GM21619 (cell line): Measurements from ENCODE around the gene GFPT1.

ENCODE experiments used
- ATAC-seq: cut with Tn5 transposase; IDR thresholded peaks from one replicate; pipeline ENCODE4 v1.9.1; 2021; ENCODE audit not compliant: unreplicated experiment

GFPT1 gene

DNA sequence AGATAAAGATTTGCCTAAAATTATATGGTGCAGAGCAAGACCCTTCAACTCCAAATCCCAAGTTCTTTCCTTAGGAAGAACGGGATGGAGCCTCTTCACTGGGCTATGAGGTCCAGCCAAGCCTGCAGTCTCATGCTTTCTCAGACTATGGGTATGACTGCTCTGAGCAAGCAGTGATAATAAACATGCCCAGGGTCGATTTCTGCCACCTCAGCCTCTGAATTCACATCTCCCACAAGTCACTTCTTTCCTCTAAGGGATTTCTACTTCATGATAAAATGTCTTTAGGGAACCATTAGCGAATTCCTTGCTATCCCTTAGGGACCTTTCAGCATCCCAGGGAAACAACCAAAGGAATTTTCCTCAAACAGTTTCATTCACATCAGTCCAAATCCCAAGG, 94.8 kb downstream of the GFPT1 start:
- ATAC-seq = no peak

DNA sequence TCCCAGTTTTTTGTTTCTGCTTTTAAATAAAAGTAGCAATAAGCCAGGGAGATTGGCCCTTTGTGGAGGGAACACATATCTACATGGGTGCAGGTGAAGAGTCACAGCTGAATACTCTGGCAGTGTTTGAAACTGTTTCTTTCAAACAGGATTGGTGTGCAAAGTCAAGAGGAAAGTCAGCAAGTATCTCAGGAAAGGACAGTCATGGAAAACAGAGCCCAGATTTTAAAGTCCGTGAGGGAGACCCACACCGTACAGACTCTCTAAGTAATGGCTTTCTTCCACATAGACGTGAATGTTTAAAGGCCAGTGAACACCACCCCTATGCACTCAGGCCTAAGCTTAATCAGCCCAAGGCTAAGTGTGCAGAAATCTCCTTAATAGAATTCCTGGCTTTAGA, 95.3 kb downstream of the GFPT1 start:
- no peak for ATAC-seq

DNA sequence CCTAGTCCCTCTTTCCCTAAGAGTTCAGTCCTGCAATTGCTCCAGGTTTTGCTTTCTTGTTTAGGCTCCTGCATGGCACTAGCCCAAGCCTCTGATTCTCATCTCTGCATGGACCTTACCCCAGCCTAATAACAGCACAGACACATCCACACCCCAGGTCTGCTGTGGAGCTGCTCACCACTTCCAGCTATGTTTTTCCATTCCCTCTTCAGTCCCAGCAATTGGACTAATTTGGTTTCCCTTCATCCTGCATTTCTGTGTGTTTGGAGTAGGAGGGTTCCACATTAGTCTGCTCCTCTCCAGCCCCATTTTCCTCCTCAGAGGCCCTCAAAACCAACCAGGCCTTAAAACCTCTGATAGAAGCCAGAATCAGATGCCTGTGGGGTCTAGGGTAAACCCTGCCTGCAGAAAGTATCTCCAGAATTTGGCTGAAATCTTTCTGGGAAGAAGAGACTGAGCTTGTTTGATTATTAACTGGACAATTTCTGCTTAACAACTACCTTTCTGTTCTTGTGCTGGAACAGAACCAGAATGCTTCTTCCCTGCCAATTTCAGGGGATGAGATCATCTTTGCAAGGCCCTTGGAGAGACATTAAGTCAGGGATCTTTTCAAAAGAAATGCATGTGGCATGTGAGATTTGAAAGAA, 95.9 kb downstream of the GFPT1 start:
- ATAC-seq = no peak

DNA sequence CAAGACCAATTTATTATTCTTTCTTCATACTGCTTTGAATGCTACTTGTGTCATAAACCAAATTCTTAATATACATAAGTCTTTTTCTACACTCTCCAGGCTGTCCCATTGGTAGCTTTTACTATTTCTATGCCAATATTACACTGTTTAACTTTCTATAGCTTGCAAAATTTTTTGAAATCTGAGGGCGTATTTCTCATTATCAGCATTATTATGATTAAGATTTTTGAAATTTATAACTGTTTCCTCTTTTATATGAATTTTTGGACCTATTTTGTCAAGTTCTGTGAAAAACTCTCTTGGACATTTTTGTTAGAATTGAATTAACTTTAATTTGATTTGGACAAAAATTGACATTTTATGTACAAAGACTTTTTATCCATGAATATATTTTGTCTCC, 98.6 kb downstream of the GFPT1 start:
- no peak for ATAC-seq

DNA sequence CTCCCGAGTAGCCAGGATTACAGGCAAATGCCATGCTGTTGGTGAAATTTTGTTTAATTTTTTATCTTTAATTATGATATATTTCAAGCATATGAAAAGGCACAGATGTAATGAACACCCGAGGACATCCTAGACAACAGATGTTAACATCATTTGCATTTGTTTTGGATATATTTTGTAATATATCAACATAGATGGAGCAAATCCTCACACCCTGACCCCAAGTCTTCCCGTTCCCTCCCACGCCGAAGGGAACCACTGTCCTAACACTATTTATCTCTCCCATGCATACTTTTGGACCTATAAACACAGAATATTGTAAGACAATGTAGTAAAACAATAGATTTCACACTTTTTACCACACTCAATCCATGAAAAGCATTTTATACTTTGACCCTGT, 99.5 kb downstream of the GFPT1 start:
- ATAC-seq = no peak

DNA sequence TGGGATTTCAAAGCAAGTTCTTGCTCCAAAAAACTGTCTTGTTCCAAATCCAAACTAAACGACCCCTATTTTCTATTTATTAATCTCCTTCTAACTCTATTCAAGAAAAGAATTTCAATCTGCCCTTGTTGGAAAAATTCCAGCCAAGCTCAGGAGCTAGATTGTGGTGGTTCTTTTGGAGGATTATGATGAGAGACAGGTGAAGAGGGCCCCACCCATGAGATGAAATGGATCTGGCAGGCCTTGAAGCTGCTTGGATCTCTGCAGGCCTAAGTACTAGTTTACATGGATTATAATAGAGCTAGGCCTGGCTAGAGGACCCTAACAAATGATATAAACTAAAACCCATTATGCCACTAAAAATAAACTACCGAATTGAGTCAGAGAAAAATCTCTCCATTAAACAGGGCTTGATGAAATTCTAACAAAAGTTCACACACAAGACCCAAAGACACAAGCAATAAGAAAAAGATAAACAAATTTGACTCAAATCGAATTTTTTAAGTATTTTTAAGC, 101.6 kb downstream of the GFPT1 start:
- no peak for ATAC-seq

DNA sequence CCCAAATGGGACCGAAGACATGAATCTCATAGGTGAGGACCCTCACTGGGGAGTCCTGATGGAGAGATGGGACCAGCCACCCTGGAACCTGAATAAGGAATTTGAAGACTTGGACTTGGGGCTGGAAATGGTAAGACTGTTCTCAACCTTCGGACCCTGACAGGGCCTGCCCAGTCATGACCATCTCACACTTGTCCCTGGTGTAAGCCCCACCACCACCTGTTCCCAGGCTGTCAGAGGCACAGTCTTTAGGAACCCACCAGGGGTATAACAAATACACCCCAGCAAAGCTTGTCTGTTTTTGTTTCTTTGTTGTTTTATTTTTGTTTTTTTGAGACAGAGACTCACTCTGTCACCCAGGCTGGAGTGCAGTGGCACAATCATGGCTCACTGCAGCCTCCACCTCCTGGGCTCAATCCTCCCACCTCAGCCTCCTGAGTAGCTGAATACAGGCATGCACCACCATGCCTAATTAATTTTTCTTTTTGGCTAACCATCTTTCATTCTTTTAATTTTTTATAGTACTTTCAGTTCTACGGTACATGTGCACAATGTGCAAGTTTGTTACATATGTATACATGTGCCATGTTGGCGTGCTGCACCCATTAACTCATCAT, 106.1 kb downstream of the GFPT1 start:
- ATAC-seq = no peak

DNA sequence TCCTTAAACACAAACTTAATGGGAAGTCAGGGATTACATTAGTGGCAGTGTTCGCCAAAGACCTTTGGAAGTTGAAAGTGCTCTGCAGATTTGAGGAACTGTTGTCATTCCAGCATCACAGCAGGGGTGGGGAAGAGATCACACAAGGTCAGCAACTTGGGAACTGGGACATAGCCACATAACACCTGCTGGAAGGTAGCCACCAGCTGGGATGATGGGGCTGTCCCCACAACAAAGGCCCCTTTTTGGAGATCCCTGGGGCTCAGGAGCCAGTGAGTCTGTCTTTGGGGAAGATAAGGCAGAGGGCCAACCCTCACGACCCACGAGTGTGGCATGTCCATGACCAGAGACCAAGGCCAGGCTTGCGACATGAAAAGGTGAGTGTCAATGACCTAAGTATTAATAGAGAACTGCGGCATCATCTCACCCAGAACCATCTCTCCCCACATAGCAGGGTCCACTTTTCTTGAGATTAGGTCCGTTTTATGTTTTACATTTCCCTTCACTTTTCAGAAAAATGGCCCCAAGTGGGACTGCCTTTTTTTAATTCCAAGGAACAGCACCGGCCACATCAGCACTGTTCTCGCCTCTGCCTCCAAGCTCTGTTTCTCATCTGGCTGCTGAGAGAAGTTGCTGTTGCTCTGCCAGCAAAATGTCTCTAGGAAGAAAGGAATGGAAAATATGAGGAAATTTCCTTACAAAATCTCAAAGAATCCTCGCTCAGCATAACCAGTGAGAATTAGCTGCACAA, 106.9 kb downstream of the GFPT1 start:
- no peak for ATAC-seq

DNA sequence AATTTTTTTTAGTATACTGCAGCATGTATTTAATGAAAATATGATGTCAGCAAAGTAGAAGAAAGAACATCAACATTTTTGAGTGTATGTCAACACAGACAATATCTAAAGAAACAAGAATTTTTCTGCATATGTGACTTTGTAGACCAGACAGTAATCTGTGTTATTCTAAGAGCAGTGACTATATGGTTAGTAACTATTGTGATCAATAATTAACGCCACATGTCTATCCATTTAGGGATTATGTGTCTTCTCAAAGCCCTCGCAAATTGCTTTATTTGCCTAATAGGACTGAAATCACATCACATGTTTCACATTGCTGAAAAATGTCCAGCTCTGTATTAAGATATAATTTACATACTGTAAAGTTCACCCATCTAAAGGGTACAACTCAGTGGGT, 107.8 kb downstream of the GFPT1 start:
- ATAC-seq = no peak

DNA sequence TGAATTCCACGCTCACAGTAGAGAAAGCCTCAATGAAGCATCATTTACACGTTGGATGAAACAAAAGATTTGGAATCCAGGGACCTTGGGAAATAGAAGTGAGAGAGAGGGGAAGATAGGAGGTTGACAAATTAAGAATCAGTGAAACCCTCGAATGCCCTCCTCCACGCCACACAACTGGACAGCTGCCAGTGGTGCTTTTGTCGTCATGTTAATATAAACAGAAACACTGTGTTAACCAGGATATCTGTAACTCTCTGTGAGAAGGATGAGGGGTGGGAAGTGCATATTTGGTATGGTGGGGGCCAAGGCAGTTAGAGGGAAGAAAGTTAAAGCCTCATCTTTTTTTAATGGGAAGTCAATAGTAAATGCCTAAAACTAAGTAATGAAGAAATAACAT, 108.7 kb downstream of the GFPT1 start:
- ATAC-seq = no peak

DNA sequence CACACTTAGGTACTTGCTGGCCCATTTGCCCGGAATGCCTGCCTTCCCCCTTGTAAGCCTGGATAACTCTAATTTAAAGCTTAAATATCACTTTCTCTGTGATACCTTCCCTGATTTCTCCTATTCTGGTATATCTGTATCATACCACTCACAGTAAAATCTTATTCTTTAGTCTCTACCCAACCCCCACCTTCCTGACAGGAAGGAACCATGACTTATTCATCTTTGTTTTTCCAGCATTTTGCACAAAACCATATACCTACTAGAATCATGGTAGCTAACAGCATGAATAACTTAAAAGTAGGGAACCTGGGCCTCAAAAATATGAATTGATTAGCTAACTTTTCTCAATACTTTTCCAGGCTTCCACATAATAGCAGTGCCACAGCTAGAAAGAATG, 111.5 kb downstream of the GFPT1 start:
- ATAC-seq = no peak

DNA sequence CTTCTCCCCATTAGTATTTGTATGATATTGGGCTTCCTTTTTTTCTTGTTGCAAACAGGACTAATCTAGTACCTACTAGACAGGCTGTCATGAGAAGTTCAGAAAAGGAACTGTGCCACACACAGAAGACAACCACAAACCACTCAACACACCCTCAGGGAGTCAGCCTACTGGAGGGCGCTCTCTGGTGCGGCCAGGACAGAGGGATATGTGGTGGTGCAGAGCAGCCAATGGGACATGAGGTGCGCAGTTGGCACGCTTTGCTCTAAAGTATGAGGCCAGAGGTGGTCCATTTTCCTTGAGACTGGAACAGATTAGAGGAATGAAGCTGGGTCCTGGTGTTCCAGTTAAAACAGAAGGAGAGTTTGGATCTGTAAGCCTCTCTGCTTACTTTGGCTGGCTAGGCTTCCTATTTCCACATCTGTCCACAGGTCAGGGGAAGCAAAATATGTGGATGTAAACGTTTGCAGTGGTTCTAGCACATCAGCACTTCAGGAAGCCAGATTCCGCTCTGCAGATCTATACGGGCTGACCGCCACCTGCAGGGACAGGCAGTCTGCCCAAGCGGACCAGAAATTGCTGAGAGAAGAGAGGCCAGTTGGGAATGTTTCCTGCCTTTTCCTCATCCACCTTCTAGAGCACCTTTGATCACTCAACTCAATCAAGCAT, 114.1 kb downstream of the GFPT1 start:
- ATAC-seq = no peak

DNA sequence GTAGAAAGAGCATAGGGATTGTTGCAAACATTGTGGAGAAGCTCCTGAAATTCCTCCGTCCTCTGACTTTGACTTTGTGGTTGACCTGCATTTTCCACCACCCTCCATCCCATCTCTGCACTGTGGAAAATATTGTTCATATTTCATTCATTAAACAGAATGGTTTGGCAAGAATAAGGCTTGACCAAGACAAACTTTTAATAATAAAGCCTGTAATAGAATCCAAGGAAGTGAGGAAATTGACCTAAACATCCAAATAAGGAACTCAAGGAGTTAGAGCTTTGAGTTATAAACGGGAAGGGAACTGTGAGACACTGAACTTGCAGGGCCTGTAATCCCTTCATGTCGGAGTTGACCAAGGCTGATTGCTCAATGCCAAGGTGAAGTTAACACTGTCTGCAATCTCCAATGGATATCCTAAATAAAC, 115.2 kb downstream of the GFPT1 start:
- no peak for ATAC-seq
